NOMO-1 treated with dmso at 0.1 percent for 144 hours (cell line): ENCODE results near the gene CAPZB.

ENCODE experiments used
- DNase-seq: peaks from one replicate; lab custom pipeline; 2025; ENCODE audit not compliant: unreplicated experiment; lab: John Stamatoyannopoulos, UW

CAPZB gene

GRCh38 chr1:19449454-19450228 is 35.7 kb downstream of the CAPZB start:
- DNase-seq: no peak

- no peak for DNase-seq
These were observed 36.6 kb downstream of the CAPZB start for GRCh38 chr1:19448491-19449439.

- DNase-seq: no peak
These were observed 37.8 kb downstream of the CAPZB start for GRCh38 chr1:19447550-19447949.

DNA sequence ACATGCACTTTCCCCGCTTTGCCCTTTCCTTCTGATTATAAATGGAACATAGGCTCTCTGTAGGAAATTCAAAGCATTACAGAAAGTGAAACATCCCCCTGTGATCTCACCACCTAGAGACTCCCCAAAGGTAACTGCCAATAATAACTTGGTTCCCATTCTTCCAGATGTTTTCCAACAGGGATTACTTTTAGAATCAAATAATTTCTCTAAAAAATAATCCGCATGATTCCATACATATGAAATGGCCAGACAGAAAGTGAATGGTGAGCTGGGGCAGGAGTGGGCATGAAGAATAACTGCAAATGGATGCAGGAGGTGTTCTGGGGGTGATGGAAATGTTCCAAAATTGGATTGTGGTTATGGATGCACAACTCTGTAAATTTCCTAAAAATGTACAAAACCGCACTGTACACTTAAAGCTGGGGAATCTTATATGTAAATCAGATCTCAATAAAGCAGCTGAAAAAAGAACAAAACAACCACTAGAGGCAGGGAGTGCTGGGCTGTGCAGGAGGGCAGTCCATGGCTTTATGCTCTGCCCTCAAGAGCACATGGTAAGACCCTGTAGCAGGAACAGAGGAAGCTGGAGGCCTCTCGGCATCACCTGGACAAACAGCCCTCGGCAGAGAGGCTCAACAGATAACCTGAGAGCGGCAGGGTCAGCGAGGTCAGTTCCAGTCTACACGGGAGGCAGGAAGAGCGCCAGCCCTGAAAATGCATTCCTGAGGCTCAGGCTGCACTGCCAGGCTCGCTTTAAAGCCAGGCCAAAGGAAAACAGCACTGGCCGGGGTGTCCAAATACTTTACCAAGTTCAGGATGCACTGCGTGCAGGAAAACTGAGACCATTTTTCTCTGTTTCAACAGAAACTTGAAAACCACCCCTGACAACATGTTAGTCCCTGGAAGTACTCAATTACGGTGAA is 39.7 kb downstream of the CAPZB start:
- no peak for DNase-seq

DNA sequence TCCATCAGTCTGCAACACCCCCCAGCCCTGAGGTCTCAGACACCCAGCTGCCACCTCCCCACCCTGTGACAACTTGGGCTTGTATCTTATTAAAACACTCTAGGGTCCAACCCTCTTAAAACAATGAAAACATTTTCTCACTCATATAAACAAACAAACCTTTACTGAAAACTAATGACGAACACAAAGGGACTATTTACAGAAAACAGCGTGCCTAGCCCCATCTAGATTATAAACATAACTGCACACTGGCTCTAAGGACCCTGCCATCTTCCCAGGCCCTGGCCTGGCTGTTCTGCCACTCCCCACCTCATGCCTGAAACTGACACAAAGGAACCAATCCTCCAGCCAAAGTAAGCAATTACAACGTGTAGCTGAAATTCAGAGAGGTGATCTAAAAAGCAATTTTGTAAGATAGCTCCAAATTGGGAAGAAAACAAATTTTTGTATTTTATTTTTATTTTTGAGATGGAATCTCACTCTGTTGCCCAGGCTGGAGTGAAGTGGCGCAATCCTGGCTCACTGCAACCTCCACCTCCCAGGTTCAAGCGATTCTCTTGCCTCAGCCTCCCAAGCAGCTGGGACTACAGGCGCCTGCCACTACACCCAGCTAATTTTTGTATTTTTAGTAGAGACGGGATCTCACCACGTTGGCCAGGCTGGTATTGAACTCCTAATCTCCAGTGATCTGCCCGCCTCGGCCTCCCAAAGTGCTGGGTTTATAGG is 40.9 kb downstream of the CAPZB start:
- DNase-seq: no peak

GRCh38 chr1:19443326-19443725 is 42.0 kb downstream of the CAPZB start:
- DNase-seq: no peak

DNA sequence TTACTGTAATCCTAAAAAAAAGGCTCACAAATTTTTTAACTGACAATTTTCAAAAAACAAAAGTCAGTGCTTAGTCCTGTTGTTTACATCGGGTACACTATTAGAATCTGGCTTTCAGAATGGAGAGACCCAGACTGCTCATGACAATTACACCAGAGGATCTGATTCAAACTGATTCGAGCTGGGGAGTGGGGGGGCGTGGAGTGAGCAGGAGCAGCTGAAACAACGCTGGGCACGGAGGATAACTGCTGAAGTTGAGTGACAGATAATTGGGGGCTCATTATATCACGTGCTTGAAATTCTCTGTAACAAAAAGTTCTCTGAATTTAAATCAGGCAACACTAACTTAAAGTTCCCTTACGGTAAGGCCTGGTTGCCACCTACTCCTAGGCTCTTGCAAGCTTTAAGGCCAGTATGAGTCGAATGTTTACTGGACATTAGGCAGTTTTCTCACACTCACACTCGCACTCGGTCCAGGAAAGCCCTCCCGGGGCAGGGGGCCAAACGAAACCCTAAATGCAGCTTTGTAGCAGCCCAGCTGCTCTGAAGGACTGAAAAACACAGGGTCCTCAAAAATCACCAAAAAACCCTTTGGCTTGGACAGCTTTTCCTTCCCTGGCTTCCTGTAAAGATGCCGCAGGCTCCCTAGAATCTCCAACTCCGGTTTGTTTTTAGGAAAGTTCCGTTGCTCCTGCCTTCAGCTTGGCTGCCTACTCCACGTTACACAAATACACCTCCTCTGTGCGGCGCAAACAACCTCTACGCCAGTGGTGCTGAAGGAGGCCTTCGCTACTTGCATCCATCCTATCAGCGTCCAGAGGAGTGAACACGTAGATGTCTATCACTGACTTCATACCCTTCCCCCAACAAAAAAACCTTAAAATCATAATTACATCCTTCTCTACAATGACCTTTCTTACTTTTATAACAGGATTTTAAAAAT is 42.9 kb downstream of the CAPZB start:
- no peak for DNase-seq

DNA sequence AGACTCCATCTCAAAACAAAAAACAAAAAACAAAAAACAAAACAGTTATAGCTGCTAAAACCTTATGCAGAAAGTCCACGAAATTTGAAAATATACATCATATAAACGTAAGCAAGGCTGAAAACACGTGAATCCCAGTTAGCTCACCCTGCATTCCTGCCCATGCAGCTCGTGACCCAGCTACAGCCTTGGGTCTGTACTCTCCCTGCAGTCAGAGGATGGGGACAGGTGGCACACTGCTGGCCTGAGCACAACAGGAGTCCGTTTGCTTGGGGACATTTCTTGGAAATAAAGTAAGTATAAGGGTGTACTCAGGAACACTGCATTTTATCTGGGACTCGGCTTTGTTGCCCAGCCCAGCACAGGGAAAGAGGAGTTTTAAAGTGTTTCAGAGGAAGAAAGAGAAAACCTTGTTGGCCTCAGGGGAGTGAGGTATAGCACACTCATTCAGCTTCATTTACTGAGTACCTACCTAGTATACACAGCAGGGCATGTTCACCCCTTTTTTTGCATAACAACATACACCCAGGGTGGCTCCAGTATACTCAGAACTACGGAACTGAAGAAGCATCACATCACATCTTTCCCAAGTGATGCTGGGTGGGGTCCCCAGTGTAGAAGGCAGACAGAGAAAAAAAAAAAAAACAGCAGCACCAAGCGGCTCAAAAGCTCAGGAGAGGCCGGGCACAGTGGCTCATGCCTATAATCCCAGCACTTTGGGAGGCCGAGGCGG is 44.1 kb downstream of the CAPZB start:
- no peak for DNase-seq

DNA sequence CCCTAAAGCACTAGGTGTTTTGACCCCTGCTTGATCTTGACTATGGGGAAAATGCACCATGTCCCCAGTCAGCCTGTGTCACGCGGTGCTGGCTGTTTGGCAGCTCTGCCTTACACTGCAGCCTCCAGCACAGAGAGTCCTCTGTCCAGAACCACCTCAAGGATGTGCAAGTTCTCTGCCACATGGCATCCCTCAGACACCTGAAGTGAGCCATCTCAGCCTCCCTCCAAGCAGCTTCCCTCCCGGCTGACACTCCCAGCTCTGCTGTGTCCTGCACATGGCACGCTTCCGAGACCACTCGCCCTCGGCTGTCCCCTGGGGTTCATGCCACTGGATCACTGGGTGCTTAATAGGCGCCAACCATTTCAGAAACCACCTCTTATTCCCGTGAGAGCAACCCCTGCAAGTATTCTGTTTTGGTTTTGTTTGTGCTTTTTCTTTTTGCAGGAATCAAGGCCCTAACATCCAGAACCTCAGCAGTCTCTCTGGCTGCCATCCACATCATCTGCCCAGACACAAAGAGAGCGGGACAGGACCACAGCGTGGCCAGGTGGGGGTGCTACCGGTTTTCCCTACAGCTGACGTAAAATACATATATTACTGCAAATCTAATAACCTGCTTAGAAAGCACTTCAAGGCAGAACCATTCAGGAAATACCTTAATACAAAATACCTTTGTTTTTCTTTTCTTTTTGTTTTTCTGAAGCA is 45.7 kb downstream of the CAPZB start:
- DNase-seq: no peak

DNA sequence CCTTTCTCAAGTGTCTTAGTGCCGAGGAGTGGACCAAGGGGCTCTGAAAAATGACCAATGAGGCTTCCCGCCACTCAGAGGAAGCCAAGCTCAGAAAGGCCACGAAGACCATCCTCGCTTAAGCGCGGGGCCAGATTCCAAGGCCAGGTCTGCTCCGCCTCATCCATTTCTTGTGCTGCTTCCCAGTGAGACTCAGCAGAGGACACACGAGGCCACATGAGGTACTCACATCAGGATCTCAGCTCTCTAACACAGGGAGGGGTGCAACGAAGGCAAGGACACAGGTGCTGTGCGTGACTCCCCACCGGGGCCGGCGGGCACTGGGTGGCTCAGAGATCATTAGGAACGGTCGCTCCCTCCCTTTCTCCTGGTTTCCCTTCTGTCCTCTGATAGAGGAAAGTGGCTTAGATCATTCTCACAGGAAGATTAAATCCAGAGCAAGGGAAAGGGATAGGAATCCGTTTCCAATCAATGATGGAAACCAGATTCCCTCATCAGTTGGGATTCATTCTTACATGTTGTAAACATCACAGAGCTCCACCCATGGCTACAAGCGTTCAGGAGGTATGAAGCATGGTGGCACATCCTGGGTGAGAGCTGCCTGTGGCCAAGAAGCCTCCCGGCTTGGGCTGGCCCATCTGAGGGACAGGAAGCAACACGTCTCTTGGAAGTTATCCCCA is 46.7 kb downstream of the CAPZB start:
- DNase-seq: no peak

DNA sequence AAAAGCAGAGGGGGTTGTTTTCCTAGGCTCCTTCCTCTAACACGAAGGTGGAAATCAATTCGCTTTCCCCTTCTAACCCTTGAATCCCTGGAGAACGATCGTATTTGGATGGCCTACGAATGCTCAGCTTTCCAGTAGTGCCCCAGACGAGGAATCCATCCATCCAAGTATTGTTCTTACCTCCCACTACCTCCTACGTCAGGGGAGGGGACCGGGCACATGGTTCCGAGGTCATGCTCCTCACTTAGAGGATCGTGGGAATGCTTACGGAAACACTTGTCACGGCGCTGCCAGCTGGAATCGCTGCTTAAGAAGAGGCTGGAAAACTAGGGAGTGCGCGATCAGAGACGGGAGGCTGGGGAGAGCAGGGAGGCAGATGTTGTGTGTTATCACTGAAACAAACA is 47.4 kb downstream of the CAPZB start:
- no peak for DNase-seq

- DNase-seq: peak; percentile 31
These were observed 48.4 kb downstream of the CAPZB start for GRCh38 chr1:19436716-19437476.

DNA sequence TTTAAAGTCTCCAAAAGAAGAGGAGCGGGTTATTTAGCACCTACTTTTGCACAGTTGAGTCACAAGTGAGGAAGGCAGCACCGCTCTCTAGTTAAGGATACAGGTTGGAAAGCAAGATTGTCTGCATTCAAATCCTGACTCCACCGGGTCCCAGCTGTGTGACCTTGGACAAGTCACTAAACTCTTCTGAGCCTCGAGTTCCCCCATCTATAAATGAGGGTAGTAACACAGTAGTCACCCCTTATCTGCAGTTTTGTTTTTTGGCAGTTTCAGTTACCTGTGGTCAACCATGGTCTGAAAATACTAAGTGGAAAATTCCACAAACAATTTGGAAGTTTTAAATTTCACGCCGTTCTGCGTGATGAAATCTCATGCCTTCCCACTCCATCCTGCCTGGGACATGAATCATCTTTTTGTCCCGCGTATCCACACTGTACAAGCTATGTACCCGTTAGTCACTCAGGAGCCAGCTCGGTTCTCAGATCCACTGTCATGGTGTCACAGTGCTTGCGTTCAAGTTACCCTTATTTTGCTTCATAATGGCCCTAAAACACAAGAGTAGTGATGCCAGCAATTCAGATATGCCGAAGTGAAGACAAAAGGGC is 49.4 kb downstream of the CAPZB start:
- DNase-seq: no peak

GRCh38 chr1:19435181-19435580 is 50.2 kb downstream of the CAPZB start:
- peak; percentile 13 for DNase-seq

- no peak for DNase-seq
These were observed 51.7 kb downstream of the CAPZB start for GRCh38 chr1:19433719-19433998.

GRCh38 chr1:19432943-19433718 is 52.2 kb downstream of the CAPZB start:
- no peak for DNase-seq
